A549 (cell line): ENCODE results near the gene HERC2. TPM values are rescaled to one million over a fixed set of nuclear protein-coding genes. Genes with fewer than 3 reads are reported as not detected.

ENCODE experiments used
- ATAC-seq, 2 experiments: fragments of 200-7000 bp in 1 of 2; fragments of >200 bp in 1 of 2; cut with Nextera tagmentation in 1 of 2; cut with Tn5 transposase in 1 of 2; 3 replicates each; pipeline versions ENCODE4 v1.8.0 to v1.9.1; 2018 to 2020; ENCODE audit warnings: mild to moderate bottlenecking in 1 of 2, moderate library complexity in 1 of 2
- CTCF ChIA-PET: fragments of 300-600 bp; sonication (Branson Sonifier 250); formaldehyde crosslinking; extraction: SDS; loops from one replicate; lab custom pipeline; 2021; ENCODE audit warnings: antibody characterized with exemption, inconsistent platforms; lab: Yijun Ruan, JAX
- POLR2A ChIA-PET: fragments of 350-600 bp; formaldehyde crosslinking; extraction: SDS; loops from one replicate; lab custom pipeline; 2021; ENCODE audit warnings: antibody characterized with exemption, inconsistent platforms; lab: Yijun Ruan, JAX
- DNase-seq, 2 experiments: peaks; one replicate each; pipeline versions ENCODE4 v3.0.0 to v3.0.0-alpha.2; 2011 to 2016; ENCODE audit warnings: low read depth in 1 of 2, low spot score in 1 of 2
- FAIRE-seq: peaks from 2 replicates; lab custom pipeline; 2011; peaks lifted over from hg19 to GRCh38; lab: Jason Lieb, UNC
- H3K27ac ChIP-seq, 2 experiments: fragments of >200 bp; sonication (Bioruptor Twin); formaldehyde crosslinking; 3 replicates each; pipeline ENCODE4 v1.5.1; 2016 to 2017
- H3K4me1 ChIP-seq: fragments of >200 bp; sonication (Bioruptor Twin); formaldehyde crosslinking; 3 replicates; pipeline ENCODE4 v1.6.1; 2016
- H3K4me2 ChIP-seq: fragments of >200 bp; sonication (Bioruptor Twin); formaldehyde crosslinking; 3 replicates; pipeline ENCODE4 v1.6.1; 2016
- H3K4me3 ChIP-seq: fragments of >200 bp; sonication (Bioruptor Twin); formaldehyde crosslinking; 3 replicates; pipeline ENCODE4 v1.5.1; 2016
- H3K9me3 ChIP-seq: fragments of >200 bp; sonication (Bioruptor Twin); formaldehyde crosslinking; 3 replicates; pipeline ENCODE4 v1.6.1; 2016
- CEBPB ChIP-seq, 2 experiments: fragments of >200 bp in 1 of 2; sonication (Bioruptor Twin) in 1 of 2; formaldehyde crosslinking in 1 of 2; IDR thresholded peaks; 2 replicates each; pipeline ENCODE4 v1.6.1; 2012 to 2016
- E2F6 ChIP-seq: IDR thresholded peaks from 2 replicates; pipeline ENCODE4 v1.6.1; 2012; ENCODE audit warnings: low read depth, borderline replicate concordance
- EHF ChIP-seq: fragments of 250-450 bp; sonication (Bioruptor Pico); IDR thresholded peaks from 2 replicates; pipeline ENCODE4 v1.5.0; 2020; ENCODE audit warnings: mild to moderate bottlenecking
- EHMT2 ChIP-seq: fragments of 200-600 bp; sonication (generic); IDR thresholded peaks from 2 replicates; pipeline ENCODE4 v1.6.1; 2016; ENCODE audit warnings: antibody characterized with exemption, low read depth, mild to moderate bottlenecking, moderate library complexity
- EP300 ChIP-seq, 2 experiments: fragments of >200 bp; sonication (Bioruptor Twin); formaldehyde crosslinking; IDR thresholded peaks; 2 replicates in 1 of 2; 3 replicates in 1 of 2; pipeline ENCODE4 v1.6.1; 2016 to 2017
- FOSB ChIP-seq: fragments of 250-450 bp; sonication (Bioruptor Pico); IDR thresholded peaks from 2 replicates; pipeline ENCODE4 v1.5.0; 2020; ENCODE audit warnings: mild to moderate bottlenecking, moderate library complexity
- FOSL2 ChIP-seq, 2 experiments: fragments of 450-650 bp in 1 of 2; fragments of >200 bp in 1 of 2; sonication (Bioruptor Twin) in 1 of 2; formaldehyde crosslinking; IDR thresholded peaks; 2 replicates each; pipeline versions ENCODE4 v1.5.0 to v1.6.1; 2016 to 2020; ENCODE audit warnings: mild to moderate bottlenecking in 1 of 2, moderate library complexity in 1 of 2
- FOXS1 ChIP-seq: fragments of 250-450 bp; sonication (Bioruptor Pico); IDR thresholded peaks from 2 replicates; pipeline ENCODE4 v1.5.0; 2020; ENCODE audit warnings: mild to moderate bottlenecking, moderate library complexity
- GATA3 ChIP-seq: IDR thresholded peaks from 2 replicates; pipeline ENCODE4 v1.6.1; 2012; ENCODE audit warnings: borderline replicate concordance
- JUN ChIP-seq, 2 experiments: fragments of >200 bp; sonication (Bioruptor Twin); formaldehyde crosslinking; IDR thresholded peaks; 2 replicates in 1 of 2; 3 replicates in 1 of 2; pipeline ENCODE4 v1.6.1; 2016 to 2017
- KDM5A ChIP-seq: fragments of 200-600 bp; sonication (generic); IDR thresholded peaks from 2 replicates; pipeline ENCODE4 v1.6.1; 2016; ENCODE audit warnings: antibody characterized with exemption, mild to moderate bottlenecking
- MAFK ChIP-seq: fragments of 450-650 bp; IDR thresholded peaks from 2 replicates; pipeline ENCODE4 v1.6.1; 2014; ENCODE audit not compliant: partially characterized antibody
- MAZ ChIP-seq: fragments of 150-350 bp; IDR thresholded peaks from 2 replicates; pipeline ENCODE4 v1.6.1; 2014; ENCODE audit warnings: antibody characterized with exemption, low read depth, low read length, borderline replicate concordance
- NPAS2 ChIP-seq: fragments of 250-450 bp; sonication (Bioruptor Pico); IDR thresholded peaks from 2 replicates; pipeline ENCODE4 v1.8.0; 2022; ENCODE audit warnings: mild to moderate bottlenecking, moderate library complexity, borderline replicate concordance
- PHF8 ChIP-seq: fragments of 200-600 bp; sonication (generic); IDR thresholded peaks from 2 replicates; pipeline ENCODE4 v1.6.1; 2016; ENCODE audit warnings: low read depth, mild to moderate bottlenecking, antibody characterized with exemption, moderate library complexity, borderline replicate concordance
- POLR2A ChIP-seq: IDR thresholded peaks from 2 replicates; pipeline ENCODE4 v1.6.1; 2012; ENCODE audit warnings: mild to moderate bottlenecking, low read length
- RAD21 ChIP-seq, 2 experiments: fragments of >200 bp in 1 of 2; sonication (Bioruptor Twin) in 1 of 2; formaldehyde crosslinking in 1 of 2; IDR thresholded peaks in 1 of 2; conservative IDR thresholded peaks in 1 of 2; 2 replicates in 1 of 2; 3 replicates in 1 of 2; pipeline ENCODE4 v1.6.1; 2012 to 2018; ENCODE audit warnings: inconsistent platforms in 1 of 2
- RFX5 ChIP-seq: fragments of 450-650 bp; IDR thresholded peaks from 2 replicates; pipeline ENCODE4 v1.7.1; 2014; ENCODE audit warnings: antibody characterized with exemption, mild to moderate bottlenecking, moderate library complexity
- RNF2 ChIP-seq: fragments of 200-600 bp; sonication (generic); IDR thresholded peaks from 2 replicates; pipeline ENCODE4 v1.6.1; 2016; ENCODE audit warnings: low read depth, mild to moderate bottlenecking, antibody characterized with exemption, moderate library complexity, borderline replicate concordance
- SMC3 ChIP-seq: fragments of >200 bp; sonication (Bioruptor Twin); formaldehyde crosslinking; IDR thresholded peaks from 3 replicates; pipeline ENCODE4 v1.6.1; 2018; ENCODE audit warnings: inconsistent platforms
- SREBF2 ChIP-seq: fragments of 450-650 bp; IDR thresholded peaks from 2 replicates; pipeline ENCODE4 v1.6.1; 2014; ENCODE audit warnings: mild to moderate bottlenecking, moderate library complexity
- ZC3H11A ChIP-seq: fragments of 450-650 bp; IDR thresholded peaks from 2 replicates; pipeline ENCODE4 v1.6.1; 2014; ENCODE audit warnings: antibody characterized with exemption, mild to moderate bottlenecking
- ZFP36 ChIP-seq: fragments of 450-650 bp; IDR thresholded peaks from 2 replicates; pipeline ENCODE4 v1.6.1; 2014; ENCODE audit warnings: borderline replicate concordance; ENCODE audit not compliant: partially characterized antibody
- ZNF302 ChIP-seq: fragments of 250-450 bp; sonication (Bioruptor Pico); IDR thresholded peaks from 2 replicates; pipeline ENCODE4 v1.9.0; 2021; ENCODE audit warnings: inconsistent platforms, mild to moderate bottlenecking, moderate library complexity
- ZSCAN20 ChIP-seq: fragments of 250-450 bp; sonication (Bioruptor Pico); IDR thresholded peaks from 2 replicates; pipeline ENCODE4 v1.8.0; 2022; ENCODE audit warnings: mild to moderate bottlenecking, moderate library complexity
- WGBS: methylation state at CpG from one replicate; pipeline ENCODE4 v1.1.6; 2017; ENCODE audit errors: missing lambda C conversion rate; 5-methylcytosine and 5-hydroxymethylcytosine counted together
- polyA plus RNA-seq, 4 experiments: library from polyadenylated mRNA; depleted of rRNA in 3 of 4; stranded (reverse); fragments of >200 nt; fragmentation: RNase III in 1 of 4; extraction: RNeasy Plus Mini Kit Qiagen cat#74134 plus additional on column Dnase treatment in 1 of 4; gene quantifications; 2 replicates in 3 of 4; 3 replicates in 1 of 4; pipeline ENCODE4 v1.2.3, GENCODE V29; 2011 to 2017
- TF ChIP-seq, protein P1 (sequence below): fragments of 250-450 bp; sonication (Bioruptor Pico); IDR thresholded peaks from 2 replicates; pipeline ENCODE4 v1.5.0; 2021; ENCODE audit warnings: mild to moderate bottlenecking, moderate library complexity, borderline replicate concordance
- TF ChIP-seq, protein P2 (sequence below): IDR thresholded peaks from 2 replicates; pipeline ENCODE4 v1.6.1; 2012
- TF ChIP-seq, protein P3 (sequence below): fragments of 250-450 bp; sonication (Bioruptor Pico); IDR thresholded peaks from 2 replicates; pipeline ENCODE4 v1.5.0; 2020; ENCODE audit warnings: low read depth, mild to moderate bottlenecking, moderate library complexity
- TF ChIP-seq, protein P4 (sequence below): IDR thresholded peaks from 2 replicates; pipeline ENCODE4 v1.6.1; 2012
- TF ChIP-seq, protein P5 (sequence below): fragments of >200 bp; sonication (Bioruptor Twin); formaldehyde crosslinking; IDR thresholded peaks from 3 replicates; pipeline ENCODE4 v1.5.1; 2016

HERC2 gene
- polyA plus RNA-seq, 2 of the 4 experiments (the other 2 are of a cell fraction): 31.4 to 32.8 TPM

DNA sequence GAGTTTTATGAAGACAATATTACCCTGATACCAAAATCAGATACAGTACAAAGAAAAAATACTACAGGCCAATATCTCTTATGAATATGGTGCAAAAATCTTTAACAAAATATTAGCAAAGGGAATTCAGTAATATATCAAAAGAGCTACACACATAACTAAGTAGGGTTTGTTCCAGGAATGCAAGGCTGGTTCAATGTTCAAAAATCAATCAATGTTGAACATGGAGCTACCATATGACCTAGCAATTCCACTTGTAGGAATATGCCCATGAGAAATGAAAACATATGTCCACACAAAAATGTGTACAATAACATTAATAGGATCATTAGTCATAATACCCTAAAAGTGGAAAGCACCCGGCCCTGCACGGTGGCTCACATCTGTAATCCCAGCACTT, 230.7 kb downstream of the HERC2 start:
- Histone ChIP-seq H3K4me2 (no peak overlapping the region), H3K27ac (no peak overlapping the region)
- POLR2A ChIA-PET: no interaction called here
- WGBS: 79% methylated on average over 2 of the region's 2 CpGs
- FAIRE-seq (no peak), ATAC-seq (no peak)
- CTCF ChIA-PET: interaction anchor here (0.6 to 1.4 kb wide), 2 partner anchors 11 to 13 kb away, joined by 3 to 5 read pairs; no protein-coding TSS in a partner anchor
- TF ChIP-seq, protein P1, sequence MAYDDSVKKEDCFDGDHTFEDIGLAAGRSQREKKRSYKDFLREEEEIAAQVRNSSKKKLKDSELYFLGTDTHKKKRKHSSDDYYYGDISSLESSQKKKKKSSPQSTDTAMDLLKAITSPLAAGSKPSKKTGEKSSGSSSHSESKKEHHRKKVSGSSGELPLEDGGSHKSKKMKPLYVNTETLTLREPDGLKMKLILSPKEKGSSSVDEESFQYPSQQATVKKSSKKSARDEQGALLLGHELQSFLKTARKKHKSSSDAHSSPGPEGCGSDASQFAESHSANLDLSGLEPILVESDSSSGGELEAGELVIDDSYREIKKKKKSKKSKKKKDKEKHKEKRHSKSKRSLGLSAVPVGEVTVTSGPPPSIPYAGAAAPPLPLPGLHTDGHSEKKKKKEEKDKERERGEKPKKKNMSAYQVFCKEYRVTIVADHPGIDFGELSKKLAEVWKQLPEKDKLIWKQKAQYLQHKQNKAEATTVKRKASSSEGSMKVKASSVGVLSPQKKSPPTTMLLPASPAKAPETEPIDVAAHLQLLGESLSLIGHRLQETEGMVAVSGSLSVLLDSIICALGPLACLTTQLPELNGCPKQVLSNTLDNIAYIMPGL (CRISPR knock-in tag): no peak
- TF ChIP-seq FOSL2 (IDR thresholded peaks at IDR 0.05) (no peak), FOSL2 (CRISPR knock-in tag; IDR thresholded peaks at IDR 0.05) (no peak), KDM5A (no peak), ZNF302 (no peak), ZFP36 (no peak), FOXS1 (no peak), CEBPB (IDR thresholded peaks at IDR 0.05) (no peak), POLR2A (no peak), GATA3 (no peak), EP300 (IDR thresholded peaks at IDR 0.05) (no peak), SREBF2 (no peak), ZSCAN20 (CRISPR knock-in tag) (no peak), RNF2 (no peak), EHF (CRISPR knock-in tag) (no peak), RAD21 (conservative IDR thresholded peaks at IDR 0.05 in 1 of 2, IDR thresholded peaks at IDR 0.05 in 1 of 2) (no peak)
- TF ChIP-seq, protein P2, sequence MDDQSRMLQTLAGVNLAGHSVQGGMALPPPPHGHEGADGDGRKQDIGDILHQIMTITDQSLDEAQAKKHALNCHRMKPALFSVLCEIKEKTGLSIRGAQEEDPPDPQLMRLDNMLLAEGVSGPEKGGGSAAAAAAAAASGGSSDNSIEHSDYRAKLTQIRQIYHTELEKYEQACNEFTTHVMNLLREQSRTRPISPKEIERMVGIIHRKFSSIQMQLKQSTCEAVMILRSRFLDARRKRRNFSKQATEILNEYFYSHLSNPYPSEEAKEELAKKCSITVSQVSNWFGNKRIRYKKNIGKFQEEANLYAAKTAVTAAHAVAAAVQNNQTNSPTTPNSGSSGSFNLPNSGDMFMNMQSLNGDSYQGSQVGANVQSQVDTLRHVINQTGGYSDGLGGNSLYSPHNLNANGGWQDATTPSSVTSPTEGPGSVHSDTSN: no peak
- TF ChIP-seq, protein P3, sequence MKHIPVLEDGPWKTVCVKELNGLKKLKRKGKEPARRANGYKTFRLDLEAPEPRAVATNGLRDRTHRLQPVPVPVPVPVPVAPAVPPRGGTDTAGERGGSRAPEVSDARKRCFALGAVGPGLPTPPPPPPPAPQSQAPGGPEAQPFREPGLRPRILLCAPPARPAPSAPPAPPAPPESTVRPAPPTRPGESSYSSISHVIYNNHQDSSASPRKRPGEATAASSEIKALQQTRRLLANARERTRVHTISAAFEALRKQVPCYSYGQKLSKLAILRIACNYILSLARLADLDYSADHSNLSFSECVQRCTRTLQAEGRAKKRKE (CRISPR knock-in tag): no peak
- TF ChIP-seq, protein P4, sequence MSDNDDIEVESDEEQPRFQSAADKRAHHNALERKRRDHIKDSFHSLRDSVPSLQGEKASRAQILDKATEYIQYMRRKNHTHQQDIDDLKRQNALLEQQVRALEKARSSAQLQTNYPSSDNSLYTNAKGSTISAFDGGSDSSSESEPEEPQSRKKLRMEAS: no peak
- TF ChIP-seq, all 56 proteins: peak for 0
- no peak overlapping the region for H3K4me3 ChIP-seq
- no peaks in the 10 kb centered on the region for H3K4me1 ChIP-seq
- no peak for DNase-seq
- H3K9me3 ChIP-seq: peaks cover 25% of the 10 kb centered on the region

GRCh38 chr15:28086175-28086703, 235.7 kb downstream of the HERC2 start:
- POLR2A ChIA-PET: interaction anchor here (1.2 kb wide), 1 partner anchor 10 kb away, joined by 4 read pairs; no protein-coding TSS in a partner anchor
- TF ChIP-seq RFX5 (no peak), FOXS1 (no peak), NPAS2 (CRISPR knock-in tag) (no peak), ZC3H11A (no peak), EHF (CRISPR knock-in tag) (no peak), RAD21 (conservative IDR thresholded peaks at IDR 0.05 in 1 of 2, IDR thresholded peaks at IDR 0.05 in 1 of 2) (peak; percentile 56 to 67), PHF8 (no peak), RNF2 (no peak), MAZ (no peak), FOSB (CRISPR knock-in tag) (no peak), JUN (IDR thresholded peaks at IDR 0.05) (no peak), MAFK (peak; percentile 35), SMC3 (peak; percentile 47; the same call in 2 of the 3 replicates), E2F6 (no peak), EHMT2 (no peak)
- TF ChIP-seq, protein P5, sequence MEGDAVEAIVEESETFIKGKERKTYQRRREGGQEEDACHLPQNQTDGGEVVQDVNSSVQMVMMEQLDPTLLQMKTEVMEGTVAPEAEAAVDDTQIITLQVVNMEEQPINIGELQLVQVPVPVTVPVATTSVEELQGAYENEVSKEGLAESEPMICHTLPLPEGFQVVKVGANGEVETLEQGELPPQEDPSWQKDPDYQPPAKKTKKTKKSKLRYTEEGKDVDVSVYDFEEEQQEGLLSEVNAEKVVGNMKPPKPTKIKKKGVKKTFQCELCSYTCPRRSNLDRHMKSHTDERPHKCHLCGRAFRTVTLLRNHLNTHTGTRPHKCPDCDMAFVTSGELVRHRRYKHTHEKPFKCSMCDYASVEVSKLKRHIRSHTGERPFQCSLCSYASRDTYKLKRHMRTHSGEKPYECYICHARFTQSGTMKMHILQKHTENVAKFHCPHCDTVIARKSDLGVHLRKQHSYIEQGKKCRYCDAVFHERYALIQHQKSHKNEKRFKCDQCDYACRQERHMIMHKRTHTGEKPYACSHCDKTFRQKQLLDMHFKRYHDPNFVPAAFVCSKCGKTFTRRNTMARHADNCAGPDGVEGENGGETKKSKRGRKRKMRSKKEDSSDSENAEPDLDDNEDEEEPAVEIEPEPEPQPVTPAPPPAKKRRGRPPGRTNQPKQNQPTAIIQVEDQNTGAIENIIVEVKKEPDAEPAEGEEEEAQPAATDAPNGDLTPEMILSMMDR: peak; percentile 63

More at GRCh38 chr15:28086175-28086703, 235.7 kb downstream of the HERC2 start:
- peaks cover 19% of the 10 kb centered on the region for H3K9me3 ChIP-seq
- WGBS: 8% methylated on average over 2 of the region's 2 CpGs
- H3K4me3 ChIP-seq: no peak overlapping the region
- peak; percentile 95 to 100 for ATAC-seq
- DNase-seq: peak; percentile 70 to 79
- no peaks in the 10 kb centered on the region for H3K4me1 ChIP-seq
- H3K27ac ChIP-seq: no peak overlapping the region
- no peak overlapping the region for H3K4me2 ChIP-seq
- CTCF ChIA-PET: interaction anchor here (1.0 to 1.1 kb wide), 2 partner anchors 9 to 41 kb away, joined by 3 read pairs; no protein-coding TSS in a partner anchor
- FAIRE-seq: peak; percentile 98
